Keratinocyte (primary cell): Measurements from ENCODE around the gene S1PR2. TPM values are rescaled to one million over a fixed set of nuclear protein-coding genes. Genes with fewer than 3 reads are reported as not detected.

Source experiments
- DNase-seq: peaks from one replicate; pipeline ENCODE4 v3.0.0-alpha.2; 2011; ENCODE audit warnings: low read depth, missing footprints, low spot score
- FAIRE-seq: peaks from 2 replicates; lab custom pipeline; 2011; peaks lifted over from hg19 to GRCh38; lab: Jason Lieb, UNC
- H2AFZ ChIP-seq: 2 replicates; pipeline ENCODE4 v1.6.0; 2012; ENCODE audit warnings: low read length, control low read depth, inconsistent platforms; ENCODE audit not compliant: control insufficient read depth
- H3K27ac ChIP-seq: 2 replicates; pipeline ENCODE4 v1.5.1; 2011; ENCODE audit warnings: low read length; ENCODE audit not compliant: control insufficient read depth, insufficient read depth
- H3K27me3 ChIP-seq: 3 replicates; pipeline ENCODE4 v1.6.0; 2011; ENCODE audit warnings: low read length; ENCODE audit not compliant: control insufficient read depth, insufficient read depth; ENCODE audit errors: extremely low read depth
- H3K36me3 ChIP-seq, 2 experiments: 2 replicates in 1 of 2; 3 replicates in 1 of 2; pipeline ENCODE4 v1.5.1; 2011; ENCODE audit warnings: low read length in 2 of 2, mild to moderate bottlenecking in 1 of 2; ENCODE audit not compliant: control insufficient read depth in 2 of 2, insufficient read depth in 2 of 2; ENCODE audit errors: extremely low read depth in 1 of 2
- H3K4me1 ChIP-seq: 3 replicates; pipeline ENCODE4 v1.5.1; 2011; ENCODE audit warnings: low read length; ENCODE audit not compliant: control insufficient read depth, insufficient read depth; ENCODE audit errors: extremely low read depth
- H3K4me2 ChIP-seq: 3 replicates; pipeline ENCODE4 v1.6.0; 2011; ENCODE audit warnings: low read depth, low read length; ENCODE audit not compliant: control insufficient read depth, insufficient read depth; ENCODE audit errors: extremely low read depth
- H3K4me3 ChIP-seq, 3 experiments: fragments of 200-600 bp in 1 of 3; sonication (generic) in 1 of 3; 2 replicates in 2 of 3; 3 replicates in 1 of 3; pipeline ENCODE4 v1.5.1; 2011 to 2016; ENCODE audit warnings: low read length in 3 of 3, mild to moderate bottlenecking in 3 of 3, control low read depth in 2 of 3, inconsistent platforms in 1 of 3, low read depth in 1 of 3, mixed read lengths in 1 of 3, mixed run types in 1 of 3, moderate library complexity in 1 of 3; ENCODE audit not compliant: control insufficient read depth in 2 of 3, insufficient read depth in 2 of 3; ENCODE audit errors: extremely low read depth in 1 of 3
- H3K79me2 ChIP-seq: 2 replicates; pipeline ENCODE4 v1.6.0; 2012; ENCODE audit warnings: low read length; ENCODE audit not compliant: control insufficient read depth, insufficient read depth
- H3K9ac ChIP-seq: 3 replicates; pipeline ENCODE4 v1.6.0; 2011; ENCODE audit warnings: low read length; ENCODE audit not compliant: control insufficient read depth, insufficient read depth; ENCODE audit errors: extremely low read depth
- H3K9me1 ChIP-seq: 3 replicates; pipeline ENCODE4 v1.6.0; 2011; ENCODE audit warnings: low read length; ENCODE audit not compliant: control insufficient read depth, insufficient read depth; ENCODE audit errors: extremely low read depth
- H3K9me3 ChIP-seq: 2 replicates; pipeline ENCODE4 v1.5.1; 2012; ENCODE audit warnings: low read depth, low read length; ENCODE audit not compliant: control insufficient read depth
- H4K20me1 ChIP-seq: 3 replicates; pipeline ENCODE4 v1.6.0; 2011; ENCODE audit warnings: low read length; ENCODE audit not compliant: control insufficient read depth, insufficient read depth; ENCODE audit errors: extremely low read depth
- EZH2 ChIP-seq: IDR thresholded peaks from one replicate; pipeline ENCODE4 v1.6.1; 2012; ENCODE audit warnings: inconsistent platforms, mild to moderate bottlenecking, low read length, moderate library complexity
- dilution Hi-C: fragments of 300-500 bp; cut with MboI; formaldehyde crosslinking; loops from one replicate; pipeline ENCODE4 v1.7.0; 2020; ENCODE audit warnings: low sequenced_read_pairs; ENCODE audit not compliant: extremely low pct_ligation_motif_present
- polyA plus RNA-seq, 5 experiments: library from polyadenylated mRNA; depleted of rRNA in 3 of 5; stranded (reverse) in 3 of 5; stranded (forward) in 1 of 5; unstranded in 1 of 5; fragments of >200 nt; gene quantifications; 1 replicate in 1 of 5; 2 replicates in 3 of 5; 3 replicates in 1 of 5; pipeline versions ENCODE4 v1.2.1 to v1.2.3, GENCODE V29; 2011 to 2012; ENCODE audit warnings: missing spikeins in 2 of 5, low read depth in 1 of 5, low replicate concordance in 1 of 5
- TF ChIP-seq, protein P1 (sequence below), 3 experiments: IDR thresholded peaks in 1 of 3; conservative IDR thresholded peaks in 1 of 3; optimal IDR thresholded peaks in 1 of 3; 2 replicates in 2 of 3; 3 replicates in 1 of 3; pipeline versions ENCODE3 to v1.5.1; 2011; ENCODE audit warnings: low read length in 3 of 3, mild to moderate bottlenecking in 3 of 3, moderate library complexity in 2 of 3, control low read depth in 1 of 3, inconsistent platforms in 1 of 3; ENCODE audit not compliant: insufficient read depth in 2 of 3; ENCODE audit errors: extremely low read depth in 1 of 3

The S1PR2 gene
- polyA plus RNA-seq, 1 donor (not counting 4 experiments of a cell fraction or from before 2014, with no cell fraction given) = 1.6 TPM

DNA sequence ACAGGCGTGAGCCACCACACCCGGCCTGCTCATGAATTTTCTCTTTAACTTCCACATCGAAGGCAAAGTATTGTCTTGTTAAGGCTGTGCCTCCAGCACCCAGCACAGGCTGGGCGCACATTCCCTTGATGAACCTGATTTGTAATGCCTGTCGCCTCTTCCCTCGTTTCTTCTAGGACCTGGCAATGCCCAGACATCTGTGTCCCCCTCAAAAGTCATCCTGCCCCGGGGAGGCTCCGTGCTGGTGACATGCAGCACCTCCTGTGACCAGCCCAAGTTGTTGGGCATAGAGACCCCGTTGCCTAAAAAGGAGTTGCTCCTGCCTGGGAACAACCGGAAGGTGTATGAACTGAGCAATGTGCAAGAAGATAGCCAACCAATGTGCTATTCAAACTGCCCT is 43.5 kb upstream of the S1PR2 start:
- TF ChIP-seq, protein P1, sequence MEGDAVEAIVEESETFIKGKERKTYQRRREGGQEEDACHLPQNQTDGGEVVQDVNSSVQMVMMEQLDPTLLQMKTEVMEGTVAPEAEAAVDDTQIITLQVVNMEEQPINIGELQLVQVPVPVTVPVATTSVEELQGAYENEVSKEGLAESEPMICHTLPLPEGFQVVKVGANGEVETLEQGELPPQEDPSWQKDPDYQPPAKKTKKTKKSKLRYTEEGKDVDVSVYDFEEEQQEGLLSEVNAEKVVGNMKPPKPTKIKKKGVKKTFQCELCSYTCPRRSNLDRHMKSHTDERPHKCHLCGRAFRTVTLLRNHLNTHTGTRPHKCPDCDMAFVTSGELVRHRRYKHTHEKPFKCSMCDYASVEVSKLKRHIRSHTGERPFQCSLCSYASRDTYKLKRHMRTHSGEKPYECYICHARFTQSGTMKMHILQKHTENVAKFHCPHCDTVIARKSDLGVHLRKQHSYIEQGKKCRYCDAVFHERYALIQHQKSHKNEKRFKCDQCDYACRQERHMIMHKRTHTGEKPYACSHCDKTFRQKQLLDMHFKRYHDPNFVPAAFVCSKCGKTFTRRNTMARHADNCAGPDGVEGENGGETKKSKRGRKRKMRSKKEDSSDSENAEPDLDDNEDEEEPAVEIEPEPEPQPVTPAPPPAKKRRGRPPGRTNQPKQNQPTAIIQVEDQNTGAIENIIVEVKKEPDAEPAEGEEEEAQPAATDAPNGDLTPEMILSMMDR (optimal IDR thresholded peaks at IDR 0.05 in 1 of 3, IDR thresholded peaks at IDR 0.05 in 1 of 3, conservative IDR thresholded peaks at IDR 0.05 in 1 of 3; ENCODE audit: extremely low read depth in 1 of 3, insufficient read depth in 2 of 3, low read length in 3 of 3) = no peak
- FAIRE-seq (no peak), DNase-seq (no peak)

DNA sequence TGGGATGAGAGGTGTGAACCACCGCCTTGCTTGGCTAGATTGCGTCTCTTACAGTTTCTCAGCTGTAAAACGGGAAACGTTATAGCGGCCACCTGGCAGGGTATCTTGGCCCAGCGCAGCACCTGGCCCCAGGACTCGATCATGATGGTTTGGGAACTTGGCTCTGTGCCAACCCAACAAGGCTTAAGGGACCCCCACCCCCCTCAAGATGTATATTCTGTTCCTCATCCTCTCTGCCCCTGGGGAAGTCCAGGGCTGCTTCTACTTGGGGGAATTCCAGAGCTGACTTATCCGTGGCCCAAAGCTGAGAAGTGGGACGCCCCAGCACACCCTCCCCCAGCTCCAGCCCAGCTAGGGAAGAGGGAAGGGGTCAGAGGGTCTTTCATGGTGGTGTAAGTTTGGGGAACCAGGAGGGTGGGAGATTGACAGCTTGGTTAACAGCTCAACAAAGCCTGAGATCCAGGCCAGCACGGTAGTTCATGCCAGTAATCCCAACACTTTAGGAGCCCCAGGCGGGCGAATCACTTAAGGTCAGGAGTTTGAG is 40.5 kb upstream of the S1PR2 start:
- H3K27ac ChIP-seq = no peak overlapping the region
- H3K79me2 ChIP-seq = no peaks in the 10 kb centered on the region
- H2AFZ ChIP-seq = no peak overlapping the region
- H3K4me2 ChIP-seq = no peak overlapping the region
- H3K36me3 ChIP-seq = no peaks in the 10 kb centered on the region
- TF ChIP-seq, protein P1 (optimal IDR thresholded peaks at IDR 0.05 in 1 of 3, IDR thresholded peaks at IDR 0.05 in 1 of 3, conservative IDR thresholded peaks at IDR 0.05 in 1 of 3; ENCODE audit: extremely low read depth in 1 of 3, insufficient read depth in 2 of 3, low read length in 3 of 3) = no peak
- no peak for TF ChIP-seq EZH2
- H3K27me3 ChIP-seq = peaks cover 23% of the 10 kb centered on the region
- no peaks in the 10 kb centered on the region for H4K20me1 ChIP-seq
- H3K9ac ChIP-seq = no peak overlapping the region
- dilution Hi-C loops = no loop called here
- DNase-seq (no peak), FAIRE-seq (no peak)
- H3K4me1 ChIP-seq = peaks cover 9% of the 10 kb centered on the region
- no peaks in the 10 kb centered on the region for H3K9me1 ChIP-seq
- no peaks in the 10 kb centered on the region for H3K9me3 ChIP-seq
- no peak overlapping the region for H3K4me3 ChIP-seq

More for the DNA sequence above, 43.5 kb upstream of the S1PR2 start:
- no peaks in the 10 kb centered on the region for H3K9me1 ChIP-seq
- H3K4me1 ChIP-seq = peaks cover 9% of the 10 kb centered on the region
- H3K4me2 ChIP-seq = no peak overlapping the region
- no peaks in the 10 kb centered on the region for H3K36me3 ChIP-seq
- no peaks in the 10 kb centered on the region for H4K20me1 ChIP-seq
- no peaks in the 10 kb centered on the region for H3K9me3 ChIP-seq
- no peak overlapping the region for H2AFZ ChIP-seq
- no peak overlapping the region for H3K27ac ChIP-seq
- H3K27me3 ChIP-seq = peaks cover 22% of the 10 kb centered on the region
- no peak overlapping the region for H3K4me3 ChIP-seq
- dilution Hi-C loops = no loop called here
- H3K79me2 ChIP-seq = no peaks in the 10 kb centered on the region
- H3K9ac ChIP-seq = no peak overlapping the region
